PC-3 (cell line): Measurements from ENCODE around the gene DOCK8. TPM values are rescaled to one million over a fixed set of nuclear protein-coding genes. Genes with fewer than 3 reads are reported as not detected.
A peak's percentile ranks its signal among the peaks of the same experiment; 100 is the strongest.

ENCODE experiments used
- ATAC-seq: fragments of 200-7000 bp; cut with Tn5 transposase; 2 replicates; pipeline ENCODE4 v1.9.1; 2020; ENCODE audit warnings: mild to moderate bottlenecking, moderate library complexity
- BruUV-seq: library from RNA; stranded (reverse); fragments of 400-500 nt; replicated peaks from 2 replicates; lab custom pipeline; 2021; lab: Mats Ljungman, UMichigan
- CTCF ChIA-PET: fragments of 300-600 bp; sonication (Branson Sonifier 250); formaldehyde crosslinking; loops from one replicate; lab custom pipeline; 2022; ENCODE audit warnings: antibody characterized with exemption; lab: Charles Lee
- POLR2A ChIA-PET: fragments of 300-600 bp; sonication (Branson Sonifier 250); formaldehyde crosslinking; loops from one replicate; lab custom pipeline; 2022; ENCODE audit warnings: antibody characterized with exemption; ENCODE audit not compliant: unreplicated experiment; lab: Charles Lee
- DNase-seq: peaks from one replicate; pipeline ENCODE4 v3.0.0-alpha.2; 2015
- H2AFZ ChIP-seq: fragments of 300-600 bp; sonication (generic); 2 replicates; pipeline ENCODE4 v1.6.0; 2016; ENCODE audit warnings: antibody characterized with exemption, low read length
- H3F3A ChIP-seq: fragments of 300-600 bp; sonication (generic); one replicate; pipeline ENCODE4 v1.6.0; 2017; ENCODE audit warnings: antibody characterized with exemption, low read length, control low read depth, mild to moderate bottlenecking; ENCODE audit not compliant: unreplicated experiment
- H3K27ac ChIP-seq: fragments of 300-600 bp; sonication (generic); 2 replicates; pipeline ENCODE4 v1.5.1; 2016; ENCODE audit warnings: mild to moderate bottlenecking, low read length
- H3K27me3 ChIP-seq: fragments of 300-600 bp; sonication (generic); 2 replicates; pipeline ENCODE4 v1.6.1; 2016; ENCODE audit warnings: low read length, mixed read lengths
- H3K36me3 ChIP-seq: fragments of 300-600 bp; sonication (generic); 2 replicates; pipeline ENCODE4 v1.6.1; 2016; ENCODE audit warnings: low read depth, mixed run types, low read length, mixed read lengths
- H3K4me1 ChIP-seq: fragments of 300-600 bp; sonication (generic); 2 replicates; pipeline ENCODE4 v1.5.1; 2016; ENCODE audit warnings: low read length; ENCODE audit not compliant: insufficient read depth
- H3K4me2 ChIP-seq: fragments of 300-600 bp; sonication (generic); 2 replicates; pipeline ENCODE4 v1.6.0; 2016; ENCODE audit warnings: low read length
- H3K4me3 ChIP-seq: fragments of 300-600 bp; sonication (generic); 2 replicates; pipeline ENCODE4 v1.5.1; 2016; ENCODE audit warnings: mild to moderate bottlenecking, low read length, mixed read lengths
- H3K79me2 ChIP-seq: fragments of 300-600 bp; sonication (generic); 2 replicates; pipeline ENCODE4 v1.6.1; 2017; ENCODE audit warnings: low read length, mixed read lengths
- H3K9ac ChIP-seq: fragments of 300-600 bp; sonication (generic); 2 replicates; pipeline ENCODE4 v1.6.0; 2016; ENCODE audit warnings: mild to moderate bottlenecking, low read length
- H3K9me2 ChIP-seq: fragments of 300-600 bp; sonication (generic); replicated peaks from 2 replicates; pipeline ENCODE4 v1.6.1; 2016; ENCODE audit warnings: mixed run types, low read length, mixed read lengths
- H3K9me3 ChIP-seq: fragments of 300-600 bp; sonication (generic); 2 replicates; pipeline ENCODE4 v1.6.1; 2016; ENCODE audit warnings: low read length, mixed read lengths
- H4K20me1 ChIP-seq: fragments of 300-600 bp; sonication (generic); 2 replicates; pipeline ENCODE4 v1.6.1; 2016; ENCODE audit warnings: low read length, mixed read lengths
- EZH2 ChIP-seq: fragments of 300-600 bp; sonication (generic); IDR thresholded peaks from one replicate; pipeline ENCODE4 v1.6.1; 2017; ENCODE audit warnings: antibody characterized with exemption, mild to moderate bottlenecking, low read length; ENCODE audit not compliant: unreplicated experiment
- EZH2phosphoT487 ChIP-seq: fragments of 300-600 bp; sonication (generic); IDR thresholded peaks from 2 replicates; pipeline ENCODE4 v1.6.1; 2018; ENCODE audit warnings: mild to moderate bottlenecking, antibody characterized with exemption, low read length, borderline replicate concordance
- intact Hi-C: fragments of 100-400 bp; cut with micrococcal nuclease; formaldehyde crosslinking; loops from 2 replicates; pipeline ENCODE4 v1.9.0; 2023
- total RNA-seq: library from RNA; depleted of rRNA; stranded (reverse); fragments of >200 nt; gene quantifications from 2 replicates; pipeline ENCODE4 v1.2.3, GENCODE V29; 2014
- TF ChIP-seq, protein P1 (sequence below): fragments of 300-600 bp; sonication (generic); conservative IDR thresholded peaks from 2 replicates; pipeline ENCODE4 v1.5.1; 2017; ENCODE audit warnings: antibody characterized with exemption, low read depth, mild to moderate bottlenecking, low read length

Gene DOCK8
- total RNA-seq, 1 experiment from 2014 or later, result 1.9 TPM

DNA sequence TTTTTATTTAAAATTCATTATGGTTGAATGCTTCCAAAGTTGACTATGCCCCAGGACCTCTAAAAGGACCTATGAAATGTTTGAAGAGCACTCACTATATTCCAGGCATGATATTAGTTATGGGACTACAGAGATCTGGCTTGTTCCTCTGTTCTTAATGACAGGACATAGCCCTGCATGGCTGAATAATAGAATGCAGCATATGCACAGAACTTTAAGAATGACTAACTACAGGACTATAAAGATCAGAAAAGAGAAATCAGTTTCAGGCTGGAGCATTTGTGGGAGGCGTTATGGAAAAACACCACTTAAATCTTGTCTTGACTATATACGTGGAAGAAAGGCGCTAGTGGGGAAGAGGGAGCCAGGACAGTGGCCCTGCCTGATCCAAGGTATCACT lies 239.2 kb downstream of the DOCK8 start:
- no TSS peak for BruUV-seq
- TF ChIP-seq, protein P1, sequence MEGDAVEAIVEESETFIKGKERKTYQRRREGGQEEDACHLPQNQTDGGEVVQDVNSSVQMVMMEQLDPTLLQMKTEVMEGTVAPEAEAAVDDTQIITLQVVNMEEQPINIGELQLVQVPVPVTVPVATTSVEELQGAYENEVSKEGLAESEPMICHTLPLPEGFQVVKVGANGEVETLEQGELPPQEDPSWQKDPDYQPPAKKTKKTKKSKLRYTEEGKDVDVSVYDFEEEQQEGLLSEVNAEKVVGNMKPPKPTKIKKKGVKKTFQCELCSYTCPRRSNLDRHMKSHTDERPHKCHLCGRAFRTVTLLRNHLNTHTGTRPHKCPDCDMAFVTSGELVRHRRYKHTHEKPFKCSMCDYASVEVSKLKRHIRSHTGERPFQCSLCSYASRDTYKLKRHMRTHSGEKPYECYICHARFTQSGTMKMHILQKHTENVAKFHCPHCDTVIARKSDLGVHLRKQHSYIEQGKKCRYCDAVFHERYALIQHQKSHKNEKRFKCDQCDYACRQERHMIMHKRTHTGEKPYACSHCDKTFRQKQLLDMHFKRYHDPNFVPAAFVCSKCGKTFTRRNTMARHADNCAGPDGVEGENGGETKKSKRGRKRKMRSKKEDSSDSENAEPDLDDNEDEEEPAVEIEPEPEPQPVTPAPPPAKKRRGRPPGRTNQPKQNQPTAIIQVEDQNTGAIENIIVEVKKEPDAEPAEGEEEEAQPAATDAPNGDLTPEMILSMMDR, result no peak
- no peak for TF ChIP-seq EZH2phosphoT487
- TF ChIP-seq EZH2, result no peak
- Histone ChIP-seq H3K4me1 (peaks cover 11% of the 10 kb centered on the region; the same call in 1 of the 2 replicates), H3K4me2 (no peak overlapping the region), H3K27ac (no peak overlapping the region), H2AFZ (no peak overlapping the region), H3K9ac (no peak overlapping the region), H3K27me3 (no peaks in the 10 kb centered on the region), H3K4me3 (no peak overlapping the region), H3F3A (no peaks in the 10 kb centered on the region), H3K9me3 (no peaks in the 10 kb centered on the region), H3K9me2 (no peaks in the 10 kb centered on the region), H3K79me2 (no peaks in the 10 kb centered on the region), H3K36me3 (no peaks in the 10 kb centered on the region), H4K20me1 (no peaks in the 10 kb centered on the region)
- no peak for DNase-seq
- ChIA-PET CTCF (no interaction called here), POLR2A (no interaction called here)
- ATAC-seq, result no peak
- intact Hi-C loops, result no loop called here

DNA sequence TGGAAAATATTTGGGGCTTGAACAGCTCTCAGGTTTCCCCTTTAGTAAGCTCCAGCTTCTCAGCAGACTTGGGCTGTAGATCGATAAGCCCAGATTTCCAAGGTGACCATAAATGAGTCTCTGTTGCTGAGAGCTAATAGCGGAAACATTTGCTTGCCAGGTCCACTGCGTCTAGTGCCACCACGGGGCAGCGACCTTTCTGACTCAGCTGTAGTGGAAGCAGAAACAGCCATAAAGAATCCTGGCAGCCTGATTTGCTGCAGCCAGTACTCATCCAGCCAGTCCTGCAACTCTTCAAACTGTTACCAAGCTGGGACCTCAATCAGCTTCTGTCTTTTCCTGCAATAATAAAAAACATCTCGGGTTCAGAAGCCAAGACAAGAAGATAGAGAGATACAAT lies 241.7 kb downstream of the DOCK8 start:
- intact Hi-C loops, result no loop called here
- no peaks in the 10 kb centered on the region for H3K79me2 ChIP-seq
- ATAC-seq, result peak; percentile 82
- no peak overlapping the region for H3K27ac ChIP-seq
- no TSS peak for BruUV-seq
- no peak overlapping the region; the same call in 1 of the 2 replicates for H3K4me3 ChIP-seq
- peaks cover 11% of the 10 kb centered on the region; the same call in 1 of the 2 replicates for H3K4me1 ChIP-seq
- H2AFZ ChIP-seq, result peak overlapping the region; percentile 40; the same call in 1 of the 2 replicates
- H3K9me2 ChIP-seq, result no peaks in the 10 kb centered on the region
- no peaks in the 10 kb centered on the region for H3K36me3 ChIP-seq
- no peaks in the 10 kb centered on the region for H3K27me3 ChIP-seq
- H3K9me3 ChIP-seq, result no peaks in the 10 kb centered on the region
- ChIA-PET CTCF (interaction anchor here (0.6 kb wide), 1 partner anchor 52 kb away, joined by 3 read pairs; no protein-coding TSS in a partner anchor), POLR2A (interaction anchor here (0.7 kb wide), 1 partner anchor 39 kb away, joined by 4 read pairs; no protein-coding TSS in a partner anchor)
- no peaks in the 10 kb centered on the region for H3F3A ChIP-seq
- peak; percentile 65 for DNase-seq
- TF ChIP-seq EZH2phosphoT487, result no peak
- H4K20me1 ChIP-seq, result no peaks in the 10 kb centered on the region
- no peak overlapping the region for H3K9ac ChIP-seq
- peak overlapping the region; percentile 37 for H3K4me2 ChIP-seq

DNA sequence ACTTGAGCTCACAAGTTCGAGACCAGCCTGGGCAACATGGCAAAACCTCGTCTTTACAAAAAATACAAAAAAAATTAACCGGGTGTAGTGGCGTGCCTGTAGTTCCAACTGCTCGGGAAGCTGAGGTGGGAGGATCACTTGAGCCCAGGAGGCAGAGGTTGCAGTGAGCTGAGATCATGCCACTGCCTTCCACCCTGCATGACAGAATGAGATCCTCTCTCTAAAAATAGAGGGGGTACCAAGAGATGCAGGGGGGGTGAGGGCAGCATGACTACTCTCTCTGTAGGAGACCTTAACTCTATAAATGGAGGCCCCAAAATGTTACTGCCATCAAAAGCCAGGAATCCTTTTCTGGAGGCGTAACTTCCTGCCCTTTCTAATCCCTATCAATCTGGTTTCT lies 243.9 kb downstream of the DOCK8 start:
- Histone ChIP-seq H3K9ac (no peak overlapping the region), H3K9me2 (no peaks in the 10 kb centered on the region), H3F3A (no peaks in the 10 kb centered on the region), H3K4me3 (no peak overlapping the region), H3K4me1 (peaks cover 15% of the 10 kb centered on the region), H2AFZ (no peak overlapping the region), H3K4me2 (no peak overlapping the region), H4K20me1 (no peaks in the 10 kb centered on the region), H3K27ac (no peak overlapping the region), H3K36me3 (no peaks in the 10 kb centered on the region), H3K79me2 (no peaks in the 10 kb centered on the region), H3K9me3 (no peaks in the 10 kb centered on the region), H3K27me3 (no peaks in the 10 kb centered on the region)
- POLR2A ChIA-PET, result no interaction called here
- ATAC-seq (no peak), DNase-seq (no peak)
- no TSS peak for BruUV-seq
- intact Hi-C loops, result no loop called here
- CTCF ChIA-PET, result no interaction called here
- no peak for TF ChIP-seq EZH2phosphoT487
- TF ChIP-seq, protein P1, result no peak
- no peak for TF ChIP-seq EZH2
